Type B pancreatic cell (in vitro differentiated cells): ENCODE results near the gene CCN5. TPM values are rescaled to one million over a fixed set of nuclear protein-coding genes. Genes with fewer than 3 reads are reported as not detected.

Experiments
- DNase-seq: peaks from one replicate; pipeline ENCODE4 v3.0.0; 2021; ENCODE audit warnings: mixed read lengths; ENCODE audit not compliant: unreplicated experiment; ENCODE audit errors: extremely low spot score
- H3K27ac Mint-ChIP-seq: 2 replicates; pipeline ENCODE4 v1.8.0; 2021; ENCODE audit warnings: mild to moderate bottlenecking, mixed read lengths
- H3K27me3 Mint-ChIP-seq: 2 replicates; pipeline ENCODE4 v1.8.0; 2021; ENCODE audit warnings: mixed read lengths
- H3K36me3 Mint-ChIP-seq: 2 replicates; pipeline ENCODE4 v1.8.0; 2021; ENCODE audit warnings: mixed read lengths
- H3K4me1 Mint-ChIP-seq: one replicate; pipeline ENCODE4 v1.8.0; 2021; ENCODE audit warnings: mixed read lengths; ENCODE audit not compliant: unreplicated experiment
- H3K4me3 Mint-ChIP-seq: 2 replicates; pipeline ENCODE4 v1.8.0; 2021; ENCODE audit warnings: mild to moderate bottlenecking, mixed read lengths
- H3K9me3 Mint-ChIP-seq: 2 replicates; pipeline ENCODE4 v1.8.0; 2021; ENCODE audit warnings: mixed read lengths
- CTCF ChIP-seq: fragments of 200-600 bp; sonication (generic); conservative IDR thresholded peaks from 2 replicates; pipeline ENCODE4 v1.5.0; 2021; ENCODE audit warnings: antibody characterized with exemption, mild to moderate bottlenecking
- total RNA-seq: library from RNA; stranded (reverse); gene quantifications from 2 replicates; pipeline ENCODE4 v1.2.1, GENCODE V29; 2021; ENCODE audit warnings: low replicate concordance

The CCN5 gene
- total RNA-seq, 1 donor from 2014 or later, result not detected

GRCh38 chr20:44707018-44707579 lies 8.1 kb upstream of the CCN5 start:
- Mint-ChIP-seq H3K27ac (no peak overlapping the region), H3K9me3 (no peaks in the 10 kb centered on the region), H3K4me3 (no peak overlapping the region), H3K27me3 (no peaks in the 10 kb centered on the region), H3K36me3 (no peaks in the 10 kb centered on the region), H3K4me1 (peaks cover 9% of the 10 kb centered on the region)
- TF ChIP-seq CTCF, result no peak
- no peak for DNase-seq

DNA sequence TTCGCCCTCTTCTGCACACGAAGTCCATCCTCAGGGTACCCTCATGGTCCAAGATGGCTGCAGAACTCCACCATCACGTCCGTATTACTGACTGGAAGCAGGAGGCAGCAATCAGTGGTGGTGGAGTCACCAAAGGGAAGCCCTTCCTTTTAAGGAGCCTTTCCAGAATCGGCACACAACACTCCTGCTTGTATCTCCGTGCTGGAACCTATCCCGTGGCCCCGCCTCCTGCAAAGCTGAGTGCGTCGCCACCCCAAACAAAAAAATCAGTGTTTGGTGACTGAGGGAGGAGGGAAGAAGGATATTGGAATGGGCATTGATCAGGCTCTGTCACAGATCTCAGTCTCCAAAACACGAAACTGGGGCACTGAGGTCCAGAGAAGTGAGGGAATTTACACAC lies 5.8 kb upstream of the CCN5 start:
- no peaks in the 10 kb centered on the region for H3K36me3 Mint-ChIP-seq
- no peak overlapping the region for H3K4me3 Mint-ChIP-seq
- no peak overlapping the region for H3K27ac Mint-ChIP-seq
- no peaks in the 10 kb centered on the region for H3K9me3 Mint-ChIP-seq
- no peaks in the 10 kb centered on the region for H3K27me3 Mint-ChIP-seq
- H3K4me1 Mint-ChIP-seq, result peaks cover 9% of the 10 kb centered on the region
- no peak for DNase-seq
- no peak for TF ChIP-seq CTCF

DNA sequence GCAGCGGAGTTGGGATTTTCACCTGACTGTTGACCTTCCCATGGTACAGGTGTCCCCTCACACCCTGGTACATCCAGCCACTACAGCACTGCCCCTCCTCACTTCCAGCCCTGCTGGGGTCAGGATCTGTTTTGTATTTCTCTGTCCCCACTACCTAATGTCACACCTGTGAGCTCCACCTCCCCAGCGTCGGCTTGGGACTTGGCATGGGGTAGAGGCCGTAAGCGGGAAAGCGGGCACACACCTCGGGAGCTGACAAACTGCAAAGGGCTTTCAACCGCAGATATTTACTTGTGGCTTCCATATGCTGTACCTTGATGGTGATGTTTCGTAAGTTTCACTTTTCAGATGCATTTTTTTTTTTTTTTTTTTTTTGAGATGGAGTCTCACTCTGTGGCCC lies 5.4 kb upstream of the CCN5 start:
- Mint-ChIP-seq H3K4me3 (no peak overlapping the region), H3K27me3 (no peaks in the 10 kb centered on the region), H3K27ac (no peak overlapping the region), H3K36me3 (no peaks in the 10 kb centered on the region), H3K4me1 (peaks cover 9% of the 10 kb centered on the region), H3K9me3 (no peaks in the 10 kb centered on the region)
- no peak for DNase-seq
- TF ChIP-seq CTCF, result no peak

GRCh38 chr20:44711237-44711636 lies 3.9 kb upstream of the CCN5 start:
- no peaks in the 10 kb centered on the region for H3K27me3 Mint-ChIP-seq
- no peaks in the 10 kb centered on the region for H3K9me3 Mint-ChIP-seq
- no peaks in the 10 kb centered on the region for H3K36me3 Mint-ChIP-seq
- H3K4me1 Mint-ChIP-seq, result peaks cover 8% of the 10 kb centered on the region
- H3K27ac Mint-ChIP-seq, result no peak overlapping the region
- no peak for DNase-seq
- TF ChIP-seq CTCF, result no peak
- no peak overlapping the region for H3K4me3 Mint-ChIP-seq

GRCh38 chr20:44714102-44714700 lies 968 bp upstream of the CCN5 start:
- TF ChIP-seq CTCF, result no peak
- Mint-ChIP-seq H3K4me1 (no peaks in the 10 kb centered on the region), H3K27me3 (no peaks in the 10 kb centered on the region), H3K9me3 (no peaks in the 10 kb centered on the region), H3K4me3 (no peak overlapping the region), H3K36me3 (no peaks in the 10 kb centered on the region), H3K27ac (no peak overlapping the region)
- no peak for DNase-seq
